ENCODE data around the gene CAVIN3.

Gene CAVIN3

GRCh38 chr11:6320411-6321155 lies at the start of gene CAVIN3:
TSS of gene CAVIN3 (minus strand) at chr11:6320501. CDS start at chr11:6320476, 25 bp downstream.
- FAIRE-seq: no peak

- FAIRE-seq: no peak
These were observed 45.4 kb upstream of the CAVIN3 start for GRCh38 chr11:6365659-6366058.

GRCh38 chr11:6362873-6363678 lies 42.8 kb upstream of the CAVIN3 start:
- no peak for FAIRE-seq

GRCh38 chr11:6362185-6362872 lies 42.0 kb upstream of the CAVIN3 start:
- FAIRE-seq: no peak

- FAIRE-seq: no peak
These were observed 39.9 kb upstream of the CAVIN3 start for GRCh38 chr11:6360183-6360582.

- no peak for FAIRE-seq
These were observed 36.9 kb upstream of the CAVIN3 start for GRCh38 chr11:6357222-6357621.

GRCh38 chr11:6356503-6357055 lies 36.3 kb upstream of the CAVIN3 start:
- no peak for FAIRE-seq

- FAIRE-seq: no peak
These were observed 34.6 kb upstream of the CAVIN3 start for GRCh38 chr11:6354651-6355485.

GRCh38 chr11:6353367-6353987 lies 33.2 kb upstream of the CAVIN3 start:
- no peak for FAIRE-seq

GRCh38 chr11:6351782-6352382 lies 31.6 kb upstream of the CAVIN3 start:
- no peak for FAIRE-seq

GRCh38 chr11:6350486-6350885 lies 30.2 kb upstream of the CAVIN3 start:
- FAIRE-seq: no peak

- FAIRE-seq: no peak
These were observed 29.7 kb upstream of the CAVIN3 start for GRCh38 chr11:6350043-6350442.

- FAIRE-seq: no peak
These were observed 25.1 kb upstream of the CAVIN3 start for GRCh38 chr11:6345366-6345765.

- no peak for FAIRE-seq
These were observed 16.0 kb upstream of the CAVIN3 start for GRCh38 chr11:6336293-6336692.

GRCh38 chr11:6334806-6335205 lies 14.5 kb upstream of the CAVIN3 start:
- no peak for FAIRE-seq

- FAIRE-seq: no peak
These were observed 12.8 kb upstream of the CAVIN3 start for GRCh38 chr11:6333095-6333494.

GRCh38 chr11:6332066-6332465 lies 11.8 kb upstream of the CAVIN3 start:
- FAIRE-seq: no peak

GRCh38 chr11:6328321-6328720 lies 8.0 kb upstream of the CAVIN3 start:
- FAIRE-seq: no peak

- no peak for FAIRE-seq
These were observed 7.5 kb upstream of the CAVIN3 start for GRCh38 chr11:6327806-6328205.

- no peak for FAIRE-seq
These were observed 6.7 kb upstream of the CAVIN3 start for GRCh38 chr11:6326985-6327384.

GRCh38 chr11:6326303-6326702 lies 6.0 kb upstream of the CAVIN3 start:
- FAIRE-seq: no peak
